H9 (cell line): ENCODE measurements around the gene WDFY3. TPM values are rescaled to one million over a fixed set of nuclear protein-coding genes. Genes with fewer than 3 reads are reported as not detected.

Experiments
- DNase-seq: peaks from one replicate; pipeline ENCODE4 v3.0.0-alpha.2; 2017
- H2AFZ ChIP-seq: one replicate; pipeline ENCODE4 v1.6.1; 2013; ENCODE audit warnings: mild to moderate bottlenecking, low read length, control low read depth, moderate library complexity
- H2AK5ac ChIP-seq: 2 replicates; pipeline ENCODE4 v1.6.1; 2013; ENCODE audit warnings: low read length, control low read depth, mixed read lengths; ENCODE audit not compliant: insufficient read length
- H2BK120ac ChIP-seq: one replicate; pipeline ENCODE4 v1.6.1; 2013; ENCODE audit warnings: low read depth, mild to moderate bottlenecking, low read length, control low read depth, inconsistent platforms; ENCODE audit not compliant: poor library complexity, severe bottlenecking
- H2BK12ac ChIP-seq: 2 replicates; pipeline ENCODE4 v1.6.1; 2013; ENCODE audit warnings: low read length, control low read depth, mixed read lengths, low read depth; ENCODE audit not compliant: insufficient read length
- H2BK15ac ChIP-seq: 2 replicates; pipeline ENCODE4 v1.6.1; 2013; ENCODE audit warnings: low read depth, low read length, control low read depth
- H2BK20ac ChIP-seq: one replicate; pipeline ENCODE4 v1.6.1; 2013; ENCODE audit warnings: low read depth, mild to moderate bottlenecking, low read length, control low read depth, inconsistent platforms; ENCODE audit not compliant: poor library complexity, severe bottlenecking
- H2BK5ac ChIP-seq: 2 replicates; pipeline ENCODE4 v1.6.1; 2013; ENCODE audit warnings: low read length, control low read depth, mixed read lengths; ENCODE audit not compliant: insufficient read length
- H3K14ac ChIP-seq: 2 replicates; pipeline ENCODE4 v1.6.1; 2013; ENCODE audit warnings: low read length, control low read depth; ENCODE audit not compliant: insufficient read depth
- H3K18ac ChIP-seq: 2 replicates; pipeline ENCODE4 v1.6.1; 2013; ENCODE audit warnings: low read depth, mild to moderate bottlenecking, mixed read lengths, low read length, control low read depth; ENCODE audit not compliant: insufficient read length
- H3K23ac ChIP-seq: 2 replicates; pipeline ENCODE4 v1.6.1; 2013; ENCODE audit warnings: low read length, control low read depth, mixed read lengths, low read depth; ENCODE audit not compliant: insufficient read length
- H3K23me2 ChIP-seq: 2 replicates; pipeline ENCODE4 v1.6.1; 2013; ENCODE audit warnings: low read depth, mild to moderate bottlenecking, mixed read lengths, low read length, control low read depth; ENCODE audit not compliant: insufficient read length, poor library complexity, severe bottlenecking
- H3K27ac ChIP-seq: 2 replicates; pipeline ENCODE4 v1.5.1; 2013; ENCODE audit warnings: low read length, control low read depth, mixed read lengths, low read depth; ENCODE audit not compliant: insufficient read length
- H3K27me3 ChIP-seq: 2 replicates; pipeline ENCODE4 v1.6.1; 2013; ENCODE audit warnings: low read length, control low read depth, inconsistent platforms; ENCODE audit not compliant: insufficient read depth
- H3K4ac ChIP-seq: 2 replicates; pipeline ENCODE4 v1.6.1; 2013; ENCODE audit warnings: low read depth, mild to moderate bottlenecking, control low read depth, inconsistent platforms, low read length, moderate library complexity
- H3K4me1 ChIP-seq: 2 replicates; pipeline ENCODE4 v1.6.1; 2013; ENCODE audit warnings: low read length, control low read depth, inconsistent platforms; ENCODE audit not compliant: insufficient read depth
- H3K4me2 ChIP-seq: 2 replicates; pipeline ENCODE4 v1.6.1; 2013; ENCODE audit warnings: low read length, control low read depth, mixed read lengths; ENCODE audit not compliant: insufficient read length, insufficient read depth
- H3K56ac ChIP-seq: 2 replicates; pipeline ENCODE4 v1.6.1; 2013; ENCODE audit warnings: low read depth, mild to moderate bottlenecking, mixed read lengths, low read length, control low read depth; ENCODE audit not compliant: insufficient read length
- H3K79me1 ChIP-seq: 2 replicates; pipeline ENCODE4 v1.6.1; 2013; ENCODE audit warnings: low read depth, mild to moderate bottlenecking, moderate library complexity, low read length, control low read depth, inconsistent platforms; ENCODE audit not compliant: insufficient read depth, poor library complexity, severe bottlenecking
- H3K79me2 ChIP-seq: 2 replicates; pipeline ENCODE4 v1.6.1; 2013; ENCODE audit warnings: low read length, control low read depth, inconsistent platforms; ENCODE audit not compliant: insufficient read depth
- H3K9ac ChIP-seq: 2 replicates; pipeline ENCODE4 v1.6.1; 2013; ENCODE audit warnings: low read length, control low read depth, mixed read lengths; ENCODE audit not compliant: insufficient read length; ENCODE audit errors: extremely low read depth
- H3K9me3 ChIP-seq: one replicate; pipeline ENCODE4 v1.6.1; 2013; ENCODE audit warnings: low read depth, low read length, inconsistent platforms; ENCODE audit not compliant: control insufficient read depth
- H3T11ph ChIP-seq: one replicate; pipeline ENCODE4 v1.6.1; 2013; ENCODE audit warnings: mild to moderate bottlenecking, low read length, control low read depth, inconsistent platforms
- H4K20me1 ChIP-seq: one replicate; pipeline ENCODE4 v1.6.1; 2013; ENCODE audit not compliant: control insufficient read depth, insufficient read length, insufficient read depth
- H4K5ac ChIP-seq: 2 replicates; pipeline ENCODE4 v1.6.1; 2013; ENCODE audit warnings: low read depth, mild to moderate bottlenecking, mixed read lengths, low read length, control low read depth; ENCODE audit not compliant: insufficient read length
- H4K8ac ChIP-seq: replicated peaks from 2 replicates; pipeline ENCODE4 v1.6.1; 2013; ENCODE audit warnings: low read length, control low read depth, mixed read lengths, low read depth; ENCODE audit not compliant: insufficient read length
- H4K91ac ChIP-seq: 2 replicates; pipeline ENCODE4 v1.6.1; 2013; ENCODE audit warnings: low read depth, mild to moderate bottlenecking, moderate library complexity, mixed read lengths, low read length, control low read depth; ENCODE audit not compliant: insufficient read length
- H3K27ac Mint-ChIP-seq, 3 experiments: 2 replicates in 2 of 3; 3 replicates in 1 of 3; pipeline ENCODE4 v1.8.0; 2020 to 2021; ENCODE audit warnings: mixed read lengths in 3 of 3, mild to moderate bottlenecking in 1 of 3, moderate library complexity in 1 of 3
- H3K27me3 Mint-ChIP-seq: 2 replicates; pipeline ENCODE4 v1.8.0; 2021; ENCODE audit warnings: low read depth, mild to moderate bottlenecking, moderate library complexity, mixed read lengths
- H3K36me3 Mint-ChIP-seq, 3 experiments: 2 replicates in 2 of 3; 3 replicates in 1 of 3; pipeline ENCODE4 v1.8.0; 2020 to 2021; ENCODE audit warnings: low read depth in 3 of 3, mixed read lengths in 3 of 3; ENCODE audit not compliant: insufficient read depth in 1 of 3
- H3K4me1 Mint-ChIP-seq, 2 experiments: 2 replicates each; pipeline ENCODE4 v1.8.0; 2020; ENCODE audit warnings: mixed read lengths in 2 of 2
- H3K4me3 Mint-ChIP-seq, 2 experiments: 2 replicates in 1 of 2; 3 replicates in 1 of 2; pipeline ENCODE4 v1.8.0; 2020 to 2021; ENCODE audit warnings: mild to moderate bottlenecking in 2 of 2, mixed read lengths in 2 of 2, moderate library complexity in 1 of 2
- H3K9me3 Mint-ChIP-seq, 2 experiments: 2 replicates in 1 of 2; 3 replicates in 1 of 2; pipeline ENCODE4 v1.8.0; 2020; ENCODE audit warnings: mild to moderate bottlenecking in 2 of 2, mixed read lengths in 2 of 2, moderate library complexity in 1 of 2
- WGBS: extraction: QIAGEN DNeasy Blood & Tissue Kit; methylation state at CpG from one replicate; pipeline ENCODE4 v1.1.7; 2013; ENCODE audit warnings: missing lambda C conversion rate, low lambda C conversion rate, mixed read lengths; ENCODE audit not compliant: insufficient read length; ENCODE audit errors: extremely low coverage; 5-methylcytosine and 5-hydroxymethylcytosine counted together
- total RNA-seq: library from RNA; stranded (reverse); gene quantifications from 2 replicates; pipeline ENCODE4 v1.2.1, GENCODE V29; 2021
- TF ChIP-seq, protein P1 (sequence below): fragments of 200-600 bp; sonication (generic); conservative IDR thresholded peaks from 3 replicates; pipeline ENCODE4 v1.8.0; 2021; ENCODE audit warnings: antibody characterized with exemption, mild to moderate bottlenecking

WDFY3 gene
- total RNA-seq, 1 experiment from 2014 or later = 54.6 TPM

DNA sequence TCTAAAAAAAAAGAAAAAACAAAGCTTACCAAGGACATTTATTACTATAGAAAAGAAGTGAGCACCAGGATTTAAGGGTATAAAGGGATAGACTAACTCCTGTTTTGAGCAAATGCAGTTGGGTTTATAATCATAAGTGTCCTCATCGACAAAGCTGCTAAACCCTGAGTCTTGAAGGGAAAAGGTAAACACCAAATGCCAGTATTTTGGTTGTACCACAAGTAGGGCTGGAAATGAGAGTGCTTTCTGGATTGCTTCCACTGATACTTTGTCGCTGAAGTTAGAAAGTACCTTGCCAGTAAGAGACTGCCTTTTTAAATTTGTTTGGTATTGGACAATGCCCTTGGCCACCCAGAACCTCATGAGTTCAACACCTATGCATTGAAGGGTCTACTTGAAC, 53.7 kb downstream of the WDFY3 start:
- no peaks in the 10 kb centered on the region for H3K27me3 ChIP-seq
- H2BK5ac ChIP-seq = no peak overlapping the region
- DNase-seq = no peak
- WGBS = no CpG with 5 or more reads among the region's 2 CpGs
- no peak overlapping the region for H3K9ac ChIP-seq
- H2BK15ac ChIP-seq = no peak overlapping the region
- no peak overlapping the region for H4K5ac ChIP-seq
- no peak overlapping the region for H3K27ac ChIP-seq
- H3K9me3 Mint-ChIP-seq = no peaks in the 10 kb centered on the region; a peak in 1 of 5 replicates
- H3K56ac ChIP-seq = no peak overlapping the region
- H3K36me3 Mint-ChIP-seq = peaks cover 16 to 26% (median 17%) of the 10 kb centered on the region in 3 experiments
- TF ChIP-seq, protein P1, sequence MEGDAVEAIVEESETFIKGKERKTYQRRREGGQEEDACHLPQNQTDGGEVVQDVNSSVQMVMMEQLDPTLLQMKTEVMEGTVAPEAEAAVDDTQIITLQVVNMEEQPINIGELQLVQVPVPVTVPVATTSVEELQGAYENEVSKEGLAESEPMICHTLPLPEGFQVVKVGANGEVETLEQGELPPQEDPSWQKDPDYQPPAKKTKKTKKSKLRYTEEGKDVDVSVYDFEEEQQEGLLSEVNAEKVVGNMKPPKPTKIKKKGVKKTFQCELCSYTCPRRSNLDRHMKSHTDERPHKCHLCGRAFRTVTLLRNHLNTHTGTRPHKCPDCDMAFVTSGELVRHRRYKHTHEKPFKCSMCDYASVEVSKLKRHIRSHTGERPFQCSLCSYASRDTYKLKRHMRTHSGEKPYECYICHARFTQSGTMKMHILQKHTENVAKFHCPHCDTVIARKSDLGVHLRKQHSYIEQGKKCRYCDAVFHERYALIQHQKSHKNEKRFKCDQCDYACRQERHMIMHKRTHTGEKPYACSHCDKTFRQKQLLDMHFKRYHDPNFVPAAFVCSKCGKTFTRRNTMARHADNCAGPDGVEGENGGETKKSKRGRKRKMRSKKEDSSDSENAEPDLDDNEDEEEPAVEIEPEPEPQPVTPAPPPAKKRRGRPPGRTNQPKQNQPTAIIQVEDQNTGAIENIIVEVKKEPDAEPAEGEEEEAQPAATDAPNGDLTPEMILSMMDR = no peak
- H4K20me1 ChIP-seq = no peaks in the 10 kb centered on the region
- no peaks in the 10 kb centered on the region for H3K23me2 ChIP-seq
- H3K18ac ChIP-seq = no peak overlapping the region
- H2BK12ac ChIP-seq = no peak overlapping the region
- no peak overlapping the region for H2BK120ac ChIP-seq
- H3K27ac Mint-ChIP-seq = no peak overlapping the region
- no peak overlapping the region for H3T11ph ChIP-seq
- peaks cover 6% of the 10 kb centered on the region for H3K4me1 ChIP-seq
- no peak overlapping the region for H4K8ac ChIP-seq
- H3K27me3 Mint-ChIP-seq = no peaks in the 10 kb centered on the region
- H3K4me3 Mint-ChIP-seq = no peak overlapping the region
- H3K14ac ChIP-seq = no peak overlapping the region
- no peak overlapping the region for H3K23ac ChIP-seq
- peaks cover 2% of the 10 kb centered on the region; the same call in 1 of the 2 replicates for H3K79me2 ChIP-seq
- no peak overlapping the region for H3K4ac ChIP-seq
- H3K79me1 ChIP-seq = no peaks in the 10 kb centered on the region
- H3K4me2 ChIP-seq = no peak overlapping the region
- no peak overlapping the region for H2AFZ ChIP-seq
- peaks cover 17% of the 10 kb centered on the region in 2 experiments for H3K4me1 Mint-ChIP-seq
- no peak overlapping the region for H2BK20ac ChIP-seq
- H2AK5ac ChIP-seq = no peak overlapping the region
- H3K9me3 ChIP-seq = no peaks in the 10 kb centered on the region
- H4K91ac ChIP-seq = no peak overlapping the region
